ENCODE data around the gene RALGPS1.

Gene RALGPS1

DNA sequence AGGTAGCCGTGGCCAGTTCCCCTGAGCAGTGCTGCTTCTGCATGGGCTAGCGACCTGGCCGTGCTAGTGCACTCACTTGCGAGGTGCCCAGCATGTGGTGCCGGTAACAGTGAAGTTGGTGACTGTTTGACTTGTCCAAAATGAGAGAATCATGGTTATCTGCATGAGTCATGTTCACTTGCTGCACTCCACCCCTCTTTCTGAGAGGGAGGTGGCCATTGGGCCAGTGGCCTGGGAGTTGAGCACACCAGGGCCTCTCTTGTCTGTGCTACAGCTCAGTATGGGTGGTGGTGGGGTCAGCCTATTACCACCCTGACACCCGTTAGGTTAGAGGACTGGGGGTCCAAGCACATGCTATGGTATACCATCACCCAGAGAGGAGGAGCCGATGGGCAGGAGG is 294.6 kb downstream of the RALGPS1 start:
- H3K4me3 ChIP-seq (ENCODE audit: low read length), result no peak overlapping the region
- no peak for DNase-seq (ENCODE audit: low read depth)
- TF ChIP-seq, protein P1, sequence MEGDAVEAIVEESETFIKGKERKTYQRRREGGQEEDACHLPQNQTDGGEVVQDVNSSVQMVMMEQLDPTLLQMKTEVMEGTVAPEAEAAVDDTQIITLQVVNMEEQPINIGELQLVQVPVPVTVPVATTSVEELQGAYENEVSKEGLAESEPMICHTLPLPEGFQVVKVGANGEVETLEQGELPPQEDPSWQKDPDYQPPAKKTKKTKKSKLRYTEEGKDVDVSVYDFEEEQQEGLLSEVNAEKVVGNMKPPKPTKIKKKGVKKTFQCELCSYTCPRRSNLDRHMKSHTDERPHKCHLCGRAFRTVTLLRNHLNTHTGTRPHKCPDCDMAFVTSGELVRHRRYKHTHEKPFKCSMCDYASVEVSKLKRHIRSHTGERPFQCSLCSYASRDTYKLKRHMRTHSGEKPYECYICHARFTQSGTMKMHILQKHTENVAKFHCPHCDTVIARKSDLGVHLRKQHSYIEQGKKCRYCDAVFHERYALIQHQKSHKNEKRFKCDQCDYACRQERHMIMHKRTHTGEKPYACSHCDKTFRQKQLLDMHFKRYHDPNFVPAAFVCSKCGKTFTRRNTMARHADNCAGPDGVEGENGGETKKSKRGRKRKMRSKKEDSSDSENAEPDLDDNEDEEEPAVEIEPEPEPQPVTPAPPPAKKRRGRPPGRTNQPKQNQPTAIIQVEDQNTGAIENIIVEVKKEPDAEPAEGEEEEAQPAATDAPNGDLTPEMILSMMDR (conservative IDR thresholded peaks at IDR 0.05; ENCODE audit: low read depth, low read length), result no peak

DNA sequence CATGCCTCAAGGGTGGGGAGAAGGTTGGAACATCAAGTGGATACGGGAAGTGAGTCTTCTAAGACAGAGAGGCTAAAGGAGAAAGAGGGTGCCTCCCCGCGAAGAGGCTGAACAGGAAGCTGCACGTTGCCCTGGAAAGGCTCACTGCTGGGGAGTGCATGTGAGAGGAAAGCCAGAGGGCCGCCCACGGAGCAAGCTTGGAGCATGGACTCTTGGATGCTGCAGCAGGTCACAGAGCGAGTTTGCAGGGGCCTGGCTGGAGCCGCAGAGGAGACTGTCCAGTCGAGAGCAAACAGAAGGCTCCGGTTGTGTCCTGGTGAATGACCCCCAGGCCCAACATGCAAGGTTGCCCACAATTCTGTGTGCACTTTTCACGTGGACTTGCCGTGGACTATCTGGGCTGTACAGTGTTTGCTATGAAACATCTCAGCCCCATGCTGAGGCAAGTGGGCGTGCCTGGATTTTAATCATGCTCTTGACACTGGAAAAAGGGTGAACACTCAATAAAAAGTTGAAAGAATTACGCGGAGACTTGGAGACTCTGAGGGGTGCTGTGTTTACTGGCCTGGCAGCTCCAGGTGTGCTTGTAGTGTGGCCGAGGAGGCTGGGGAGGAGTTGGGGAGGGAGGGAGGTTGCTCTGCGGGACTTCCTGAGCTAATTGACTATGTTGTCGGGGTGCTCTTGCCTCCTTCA is 295.5 kb downstream of the RALGPS1 start:
- DNase-seq (ENCODE audit: low read depth), result no peak
- TF ChIP-seq, protein P1 (conservative IDR thresholded peaks at IDR 0.05; ENCODE audit: low read depth, low read length), result no peak
- no peak overlapping the region for H3K4me3 ChIP-seq (ENCODE audit: low read length)

DNA sequence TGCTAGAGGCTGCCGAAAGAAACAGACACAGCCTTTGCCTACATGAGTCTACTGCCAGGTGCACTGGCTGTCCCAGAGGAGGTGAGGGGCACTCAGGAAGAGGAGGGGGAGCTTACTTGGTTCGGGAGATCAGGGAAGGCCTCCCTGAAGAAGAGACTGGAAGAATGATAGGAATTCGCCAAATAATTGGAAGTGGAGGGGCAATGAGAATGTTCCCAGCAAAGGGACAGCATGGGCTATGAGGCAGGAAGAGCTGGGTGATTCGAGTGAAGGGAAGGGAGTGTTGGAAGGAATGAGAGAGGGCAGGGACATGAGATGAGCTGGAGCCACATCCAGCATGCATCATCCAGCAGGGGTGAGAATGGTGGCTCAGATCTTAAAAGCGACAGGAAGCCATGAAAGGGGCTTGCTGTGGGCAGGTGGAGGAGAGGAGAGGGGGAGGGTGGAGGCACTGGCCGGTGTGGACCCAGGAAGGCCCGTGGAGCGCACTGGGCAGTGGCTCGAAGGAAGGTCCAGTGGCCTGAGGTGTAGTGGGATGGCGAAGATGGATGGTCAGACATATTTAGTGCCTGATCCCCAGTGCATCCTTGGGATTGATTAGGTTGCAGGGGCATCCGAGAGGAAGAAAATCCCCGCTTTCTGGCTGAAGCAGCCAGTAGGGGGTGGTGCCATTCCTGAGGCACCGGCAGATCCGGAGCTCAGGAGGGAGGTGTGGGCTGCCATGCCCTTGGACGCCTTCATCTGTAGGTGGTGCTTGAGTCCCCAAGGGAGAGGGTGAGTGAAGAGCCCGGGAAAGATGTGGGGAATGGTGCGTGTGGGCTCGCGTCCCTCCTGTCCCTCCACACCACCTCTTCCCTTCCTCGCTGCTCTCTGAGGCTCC is 296.5 kb downstream of the RALGPS1 start:
- no peak for DNase-seq (ENCODE audit: low read depth)
- no peak overlapping the region for H3K4me3 ChIP-seq (ENCODE audit: low read length)
- TF ChIP-seq, protein P1 (conservative IDR thresholded peaks at IDR 0.05; ENCODE audit: low read depth, low read length), result peak; percentile 20

DNA sequence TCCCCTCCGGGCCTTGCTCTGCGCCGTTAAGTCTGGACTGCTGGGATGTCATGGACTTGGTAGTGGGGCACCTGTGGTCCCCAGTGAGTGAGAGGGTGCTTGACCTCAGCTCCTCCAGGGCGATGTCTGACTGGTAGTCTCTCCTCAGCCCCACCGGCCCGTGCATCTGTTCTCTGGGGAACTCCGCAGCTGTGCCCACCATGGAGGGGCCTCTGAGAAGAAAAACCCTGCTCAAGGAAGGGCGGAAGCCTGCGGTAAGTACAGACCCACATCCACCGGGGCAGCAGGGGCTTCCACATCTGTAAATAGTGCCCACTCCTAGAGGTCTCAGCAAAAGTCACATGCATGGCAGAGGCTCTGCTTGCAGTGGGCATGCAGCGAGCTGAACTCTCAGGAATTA is 297.4 kb downstream of the RALGPS1 start:
- H3K4me3 ChIP-seq (ENCODE audit: low read length), result no peak overlapping the region
- no peak for DNase-seq (ENCODE audit: low read depth)
- TF ChIP-seq, protein P1 (conservative IDR thresholded peaks at IDR 0.05; ENCODE audit: low read depth, low read length), result no peak

DNA sequence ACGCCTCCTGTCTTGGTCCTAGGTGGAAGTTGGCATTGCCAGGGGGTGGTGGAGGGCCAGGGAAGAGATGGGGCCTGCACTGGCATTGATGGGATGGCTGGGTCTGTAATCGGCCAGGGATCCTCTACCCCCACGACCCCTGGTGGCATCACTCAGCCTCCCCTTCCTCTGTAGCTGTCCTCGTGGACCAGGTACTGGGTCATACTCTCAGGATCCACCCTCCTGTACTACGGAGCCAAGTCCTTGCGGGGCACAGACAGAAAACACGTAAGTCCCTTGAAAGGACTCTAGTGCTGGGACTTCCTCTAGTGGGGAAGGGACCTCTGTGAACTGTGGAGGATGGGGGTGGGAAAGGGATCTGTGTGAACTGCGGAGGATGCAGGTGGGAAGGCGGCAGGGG is 297.9 kb downstream of the RALGPS1 start:
- H3K4me3 ChIP-seq (ENCODE audit: low read length), result no peak overlapping the region
- TF ChIP-seq, protein P1 (conservative IDR thresholded peaks at IDR 0.05; ENCODE audit: low read depth, low read length), result no peak
- DNase-seq (ENCODE audit: low read depth), result no peak

DNA sequence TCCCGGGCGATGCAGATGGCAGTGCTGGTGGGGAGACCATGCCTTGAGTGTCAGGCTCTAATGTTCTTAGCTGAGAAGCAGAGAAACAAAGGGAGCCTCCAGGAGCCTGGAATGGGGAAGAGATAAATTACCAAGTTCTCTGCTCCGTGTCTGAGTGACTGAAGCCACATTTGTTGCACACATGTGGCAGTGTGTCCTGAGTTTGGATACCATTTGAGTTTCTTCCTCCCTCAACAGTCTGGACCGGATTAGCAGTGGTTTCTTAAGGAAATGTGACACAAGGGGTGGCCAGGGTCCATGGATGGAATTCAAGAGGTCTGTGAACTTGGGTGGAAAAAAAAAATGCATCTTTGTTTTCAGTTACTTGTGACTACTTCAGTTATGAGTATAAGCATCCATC is 299.3 kb downstream of the RALGPS1 start:
- TF ChIP-seq, protein P1 (conservative IDR thresholded peaks at IDR 0.05; ENCODE audit: low read depth, low read length), result no peak
- no peak for DNase-seq (ENCODE audit: low read depth)
- no peak overlapping the region for H3K4me3 ChIP-seq (ENCODE audit: low read length)

Measured in retinal pigment epithelial cell (primary cell).